Stimulated activated CD4-positive, alpha-beta T cell treated with anti-CD3 and anti-CD28 coated beads, Interleukin-12 subunit alpha, Interleukin-12 subunit beta, amount 100 ng/mL, for 24 hours (primary cell): Measurements from ENCODE around the gene SNRPD1.
"Not testable (repeated sequence)": the region's sequence is repeated elsewhere in the genome, so short reads cannot be mapped to it uniquely, and the experiment has no call there.

Experiments used
- DNase-seq, 2 experiments: peaks; one replicate each; pipeline ENCODE4 v3.0.0-alpha.2; 2020; ENCODE audit warnings: low read depth in 2 of 2

The SNRPD1 gene

DNA sequence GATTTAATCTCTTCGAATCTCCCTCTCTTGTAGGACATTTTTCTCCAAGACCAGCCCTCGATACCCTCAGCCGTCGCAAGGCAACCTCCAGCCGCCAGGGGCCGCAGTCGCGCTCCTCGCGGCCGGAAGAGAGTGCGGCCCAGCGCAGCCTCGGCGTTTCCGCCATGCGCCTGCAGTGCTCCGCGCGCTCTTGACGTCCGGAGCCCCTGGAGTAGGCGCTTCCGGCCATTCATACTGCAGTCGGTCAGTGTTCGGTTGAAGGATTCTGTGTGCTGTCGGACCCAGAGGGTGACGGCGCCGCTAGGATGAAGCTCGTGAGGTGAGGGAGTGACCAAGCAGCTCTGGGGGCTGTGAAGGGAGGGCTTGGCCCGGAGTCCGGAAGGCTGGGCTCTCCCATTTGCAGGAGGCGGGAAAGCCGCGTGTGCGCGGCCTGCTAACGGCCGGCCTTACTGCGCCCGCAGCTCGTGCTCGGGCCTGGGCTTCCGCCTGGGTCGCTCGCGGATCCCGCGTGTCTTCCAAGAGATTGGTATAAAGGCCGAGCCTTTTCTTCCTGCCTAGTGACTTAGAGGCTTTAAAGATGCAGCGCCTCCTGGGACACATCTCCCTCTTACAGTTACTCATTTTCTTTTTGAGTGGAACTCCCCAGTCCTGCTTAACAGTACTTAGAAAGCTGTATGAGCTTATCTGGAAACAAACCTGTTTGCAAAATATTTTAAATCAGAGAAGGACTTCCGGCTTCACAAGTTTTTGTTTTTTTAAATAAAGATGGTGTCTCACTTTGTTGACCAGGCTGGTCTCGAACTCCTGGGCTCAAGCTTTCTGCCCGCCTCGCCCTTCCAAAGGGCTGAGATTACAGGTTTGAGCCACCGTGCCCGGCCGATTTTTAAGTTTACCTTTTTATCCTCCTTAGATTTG is at the start of gene SNRPD1:
SNRPD1 (plus strand) TSS at position 190 of the 915 bp plus-strand sequence; CDS start at position 306, 116 bp downstream.
- peak; percentile 83 for DNase-seq

DNA sequence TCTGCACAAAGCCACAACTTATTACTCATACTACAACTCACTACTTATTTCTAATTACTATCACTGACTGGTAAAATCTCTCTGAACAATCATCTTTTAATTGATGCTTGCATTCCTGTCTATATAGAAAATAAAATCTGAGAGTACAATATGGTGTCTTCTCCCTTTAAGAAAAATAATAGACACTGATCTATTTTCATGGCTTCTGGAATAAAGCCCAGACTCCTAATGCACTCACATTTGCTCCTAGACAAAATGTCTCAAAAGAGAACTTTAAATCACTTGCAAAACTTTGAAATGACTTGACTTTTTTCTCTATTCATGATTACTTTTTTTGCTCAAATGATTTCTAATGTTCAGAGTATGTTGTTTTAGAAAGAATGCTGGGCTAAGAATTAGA is 40.3 kb upstream of the SNRPD1 start:
- DNase-seq: no peak

DNA sequence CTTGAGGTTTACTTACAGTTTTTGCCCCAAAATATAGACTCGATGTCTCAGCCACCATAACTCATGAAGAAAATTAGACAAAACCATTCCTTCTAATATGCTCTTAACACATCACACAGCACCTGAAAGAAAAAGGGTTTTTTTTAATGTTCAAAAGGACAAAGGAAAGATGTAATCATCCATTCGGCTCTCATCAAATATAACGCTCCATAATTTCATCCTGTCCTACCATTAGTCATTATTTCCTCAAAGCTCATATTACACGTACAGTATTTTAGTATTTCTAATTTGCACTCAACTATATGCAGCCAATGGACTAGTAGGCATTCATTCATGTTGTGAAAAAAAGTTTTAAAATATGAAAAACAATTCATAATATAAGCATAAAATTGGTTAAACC is 36.5 kb upstream of the SNRPD1 start:
- DNase-seq: no peak

DNA sequence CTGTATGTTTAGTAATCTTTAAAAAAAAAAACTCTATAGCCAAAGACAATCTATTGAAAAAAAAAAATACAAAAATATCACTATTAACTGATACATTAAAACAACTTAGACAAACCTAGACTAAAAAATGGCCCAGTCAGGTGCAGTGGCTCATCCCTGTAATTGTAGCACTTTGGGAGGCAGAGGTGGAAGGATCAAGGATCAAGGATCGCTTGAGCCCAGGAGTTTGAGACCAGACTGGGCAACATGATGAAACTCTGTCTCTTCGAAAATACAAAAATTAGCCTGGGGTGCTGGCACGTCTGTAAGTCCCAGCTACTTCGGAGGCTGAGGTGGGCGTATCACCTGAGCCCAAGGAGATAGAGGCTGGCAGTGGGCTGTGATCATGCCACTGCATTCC is 27.7 kb upstream of the SNRPD1 start:
- DNase-seq: no peak

GRCh38 chr18:21592361-21592760 is 19.8 kb upstream of the SNRPD1 start:
- DNase-seq: not testable (repeated sequence)

DNA sequence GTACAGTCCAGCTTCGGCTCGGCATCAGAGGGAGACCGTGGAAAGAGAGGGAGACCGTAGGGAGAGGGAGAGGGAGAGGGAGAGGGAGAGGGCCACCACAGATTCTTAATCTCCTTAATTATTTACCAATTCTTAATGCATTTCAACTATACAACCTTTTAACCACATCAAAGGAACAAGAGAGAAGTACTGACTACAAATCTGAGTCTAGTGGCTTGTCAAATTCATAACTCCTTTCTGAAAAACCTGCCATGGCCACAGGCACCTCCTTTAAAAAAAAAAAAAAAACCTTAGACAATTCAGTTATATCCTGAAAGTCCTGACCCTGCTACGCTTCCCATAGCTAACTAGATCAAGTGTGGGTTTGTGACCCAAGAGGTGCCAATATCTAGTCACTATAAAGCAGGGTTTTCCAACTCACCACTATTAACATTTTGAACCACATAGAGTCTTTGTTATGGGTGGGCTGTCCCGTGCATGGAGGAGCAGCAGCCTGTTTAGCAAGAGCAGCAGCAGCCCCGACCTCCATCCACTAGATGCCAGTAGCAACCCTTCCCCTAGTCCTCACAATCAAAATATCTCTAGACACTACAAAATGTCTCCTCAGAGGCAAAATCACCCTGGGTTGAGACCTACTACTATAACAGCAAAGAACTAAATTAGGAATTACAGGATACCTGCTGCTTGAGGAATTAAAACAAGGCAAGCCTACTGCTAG is 18.4 kb upstream of the SNRPD1 start:
- DNase-seq: no peak

- DNase-seq: no peak
Observed at GRCh38 chr18:21597620-21598019, 14.5 kb upstream of the SNRPD1 start.

DNA sequence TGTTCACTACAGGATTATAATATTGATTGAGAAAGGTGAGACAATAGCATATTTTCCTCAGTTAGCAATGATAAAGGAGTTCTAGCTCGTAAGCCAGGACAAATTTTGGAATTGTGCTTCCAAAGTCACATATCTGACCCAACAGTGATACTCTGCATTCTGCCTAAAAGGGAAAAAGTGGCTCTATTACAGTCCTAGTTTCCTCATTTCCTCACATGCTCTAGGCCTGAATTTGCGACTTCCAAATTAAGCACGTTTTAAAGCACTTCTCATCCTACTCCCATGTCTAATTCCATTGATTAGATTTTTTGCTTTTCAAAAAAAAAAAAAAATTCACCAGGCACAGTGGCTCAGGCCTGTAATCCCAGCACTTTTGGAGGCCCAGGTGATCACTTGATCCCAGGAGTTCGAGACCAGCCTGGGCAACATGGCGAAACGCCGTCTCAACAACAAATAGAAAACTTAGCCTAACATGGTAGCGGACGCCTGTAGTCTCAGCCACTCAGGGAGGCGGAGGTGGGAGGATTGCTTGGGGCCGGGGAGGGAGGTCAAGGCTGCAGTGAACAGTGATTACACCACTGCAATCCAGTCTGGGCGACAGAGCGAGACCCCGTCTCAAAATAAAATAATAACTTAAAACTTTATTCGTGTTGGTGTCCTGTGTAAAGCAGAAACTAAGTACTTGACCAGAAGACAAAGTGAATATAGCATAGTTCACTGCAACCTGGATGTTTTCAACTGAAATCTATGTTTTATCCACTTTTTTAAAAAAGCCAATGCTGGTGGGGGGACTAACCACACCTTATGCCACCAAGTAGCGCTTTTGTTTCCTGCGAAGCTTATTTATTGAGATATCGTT is 13.2 kb upstream of the SNRPD1 start:
- DNase-seq: no peak

GRCh38 chr18:21599585-21600525 is 12.3 kb upstream of the SNRPD1 start:
- DNase-seq: peak; percentile 28 to 47

DNA sequence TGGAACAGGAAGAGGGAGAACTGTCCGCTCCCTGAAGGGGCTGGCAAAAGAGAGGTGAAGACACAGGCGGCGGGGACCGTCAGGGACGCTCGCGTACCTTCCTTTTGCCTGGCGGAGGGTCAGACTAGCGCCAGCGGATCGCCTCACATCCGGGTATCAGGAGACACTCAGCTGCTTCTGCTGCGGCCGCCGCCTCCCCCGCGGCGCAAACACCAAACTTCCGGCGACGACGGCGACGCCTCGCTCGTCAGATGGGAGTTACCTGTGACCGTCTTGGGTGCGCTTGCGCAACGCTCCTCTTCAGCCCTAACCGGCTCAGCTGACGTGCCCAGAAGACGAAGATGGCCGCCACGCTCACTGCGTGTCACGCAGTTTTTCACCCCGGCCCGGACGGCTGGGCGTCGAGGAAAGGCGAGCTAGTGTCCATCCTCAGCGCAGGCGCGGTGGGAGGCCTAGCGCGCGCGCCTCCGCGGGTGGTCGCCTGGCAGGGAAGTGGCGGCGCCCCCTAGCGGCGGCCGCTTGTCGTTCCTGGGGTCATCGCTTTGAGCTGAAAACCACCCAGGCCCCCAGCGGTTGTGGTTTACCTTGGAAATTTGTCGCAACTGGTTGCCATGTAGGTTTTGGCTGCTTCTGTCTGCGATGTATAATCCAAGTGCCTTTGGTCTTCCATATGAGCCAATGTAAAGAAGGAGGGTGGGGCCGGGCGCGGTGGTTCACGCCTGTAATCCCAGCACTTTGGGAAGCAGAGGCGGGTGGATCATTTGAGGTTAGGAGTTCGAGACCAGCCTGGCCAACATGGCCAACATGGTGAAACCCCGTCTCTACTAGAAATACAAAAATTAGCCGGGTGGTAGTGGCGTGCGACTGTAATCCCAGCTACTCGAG is 11.3 kb upstream of the SNRPD1 start, which contains the start of gene ESCO1:
ESCO1 (minus strand) TSS at position 179 of the 885 bp plus-strand sequence. CDS start 25,861 bp downstream, outside the sequence.
- DNase-seq: peak; percentile 86

GRCh38 chr18:21602299-21602587 is 9.9 kb upstream of the SNRPD1 start:
- no peak for DNase-seq

GRCh38 chr18:21604671-21605070 is 7.4 kb upstream of the SNRPD1 start:
- DNase-seq: no peak

DNA sequence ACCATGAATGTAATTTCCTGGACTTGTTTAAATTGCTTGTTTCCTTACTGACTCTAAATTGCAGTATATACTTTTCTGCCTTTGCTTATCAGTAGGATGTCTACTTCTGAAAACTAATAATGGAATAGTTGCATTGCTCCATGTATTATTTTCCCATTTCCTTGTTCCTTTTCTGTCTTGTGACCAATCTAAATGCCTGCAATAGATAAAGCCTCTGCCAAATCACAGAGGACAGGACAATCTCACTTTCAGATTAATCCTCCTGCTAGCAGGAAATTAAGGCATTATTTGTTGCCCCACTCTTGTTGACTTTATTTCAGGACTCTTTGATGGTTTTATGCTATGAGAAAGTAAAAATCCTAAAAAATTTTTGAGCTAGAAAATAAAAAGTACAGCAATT is 6.9 kb upstream of the SNRPD1 start:
- DNase-seq: no peak

DNA sequence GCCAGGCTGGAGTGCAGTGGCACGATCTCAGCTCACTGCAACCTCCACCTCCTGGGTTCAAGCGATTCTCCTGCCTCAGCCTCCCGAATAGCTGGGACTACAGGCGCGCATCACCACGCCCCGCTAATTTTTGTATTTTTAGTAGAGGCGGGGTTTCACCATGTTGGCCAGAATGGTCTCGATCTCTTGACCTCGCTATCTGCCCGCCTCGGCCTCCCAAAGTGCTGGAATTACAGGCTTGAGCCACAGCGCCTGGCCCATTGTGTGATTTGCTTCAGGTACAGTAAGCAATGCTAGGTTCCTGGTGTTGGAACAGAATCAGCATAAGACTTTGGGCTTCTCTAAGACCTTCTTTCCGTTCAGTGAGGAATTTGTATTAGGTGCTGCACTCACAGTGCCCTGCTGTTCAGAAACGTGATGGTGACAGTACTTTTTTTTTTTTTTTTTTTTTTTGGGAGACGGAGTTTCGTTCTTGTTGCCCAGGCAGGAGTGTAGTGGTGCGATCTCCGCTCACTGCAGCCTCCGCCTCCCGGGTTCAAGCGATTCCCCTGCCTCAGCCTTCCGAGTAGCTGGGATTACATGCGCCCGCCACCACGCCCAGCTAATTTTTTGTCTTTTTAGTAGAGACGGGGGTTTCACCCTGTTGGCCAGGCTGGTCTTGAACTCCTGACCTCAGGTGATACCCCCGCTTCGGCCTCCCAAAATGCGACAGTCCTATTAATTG is 551 bp upstream of the SNRPD1 start:
- not testable (repeated sequence) for DNase-seq

DNA sequence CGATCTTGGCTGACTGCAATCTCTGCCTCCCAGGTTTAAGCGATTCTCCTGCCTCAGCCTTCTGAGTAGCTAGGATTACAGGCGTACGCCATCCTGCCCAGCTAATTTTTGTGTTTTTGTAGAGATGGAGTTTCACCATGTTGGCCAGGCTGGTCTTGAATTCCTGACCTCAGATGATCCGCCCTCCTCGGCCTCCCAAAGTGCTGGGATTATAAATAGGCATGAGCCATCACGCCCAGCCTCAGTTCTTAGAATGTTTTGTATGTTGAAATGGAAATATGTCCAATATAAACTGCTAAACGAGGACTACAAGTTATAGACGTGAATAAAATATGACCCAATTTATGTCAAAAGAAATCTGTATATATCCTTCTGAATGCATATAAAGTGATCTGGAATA is 9.5 kb downstream of the SNRPD1 start:
- DNase-seq: not testable (repeated sequence)

GRCh38 chr18:21629089-21629832 is 17.1 kb downstream of the SNRPD1 start:
- DNase-seq: no peak

GRCh38 chr18:21632393-21632792 is 20.3 kb downstream of the SNRPD1 start:
- no peak for DNase-seq

GRCh38 chr18:21634588-21635199 is 22.6 kb downstream of the SNRPD1 start:
- no peak for DNase-seq
